Breast epithelium (tissue), 4 donors: ENCODE measurements around the gene GLRA1. TPM values are rescaled to one million over a fixed set of nuclear protein-coding genes. Genes with fewer than 3 reads are reported as not detected.
A peak's percentile ranks its signal among the peaks of the same experiment; 100 is the strongest.

ENCODE experiments used
- DNase-seq, 2 donors: peaks; one replicate each; pipeline ENCODE4 v3.0.0-alpha.2; 2019; ENCODE audit warnings: low spot score in 2 of 2
- H3K27ac ChIP-seq, 2 donors: fragments of 200-600 bp; sonication (generic) in 1 of 2; one replicate each; pipeline ENCODE4 v1.5.1; 2016 to 2019; ENCODE audit warnings: mild to moderate bottlenecking in 1 of 2
- H3K27me3 ChIP-seq, 2 donors: fragments of 200-600 bp; sonication (generic) in 1 of 2; one replicate each; pipeline versions ENCODE4 v1.5.1 to v1.6.0; 2017 to 2019; ENCODE audit warnings: control low read depth in 1 of 2, mild to moderate bottlenecking in 1 of 2
- H3K36me3 ChIP-seq: fragments of 200-600 bp; one replicate; pipeline ENCODE4 v1.5.1; 2019
- H3K4me1 ChIP-seq, 2 donors: fragments of 200-600 bp; sonication (generic); one replicate each; pipeline ENCODE4 v1.5.1; 2016 to 2019; ENCODE audit warnings: control low read depth in 1 of 2
- H3K4me3 ChIP-seq, 3 donors: fragments of 200-600 bp; sonication (generic); 1 replicate in 2 of 3; 2 replicates in 1 of 3; pipeline ENCODE4 v1.5.1; 2016 to 2019; ENCODE audit warnings: mild to moderate bottlenecking in 3 of 3, moderate library complexity in 2 of 3
- H3K9me3 ChIP-seq, 2 donors: fragments of 200-600 bp; sonication (generic) in 1 of 2; one replicate each; pipeline ENCODE4 v1.5.1; 2016 to 2019; ENCODE audit warnings: control low read depth in 1 of 2
- CTCF ChIP-seq, 3 donors: fragments of 450-650 bp; IDR thresholded peaks; one replicate each; pipeline ENCODE4 v1.5.1; 2016 to 2017; ENCODE audit warnings: antibody characterized with exemption in 3 of 3, mild to moderate bottlenecking in 3 of 3, moderate library complexity in 3 of 3
- POLR2A ChIP-seq: fragments of 450-650 bp; IDR thresholded peaks from one replicate; pipeline ENCODE4 v1.6.1; 2016; ENCODE audit warnings: antibody characterized with exemption, mild to moderate bottlenecking, moderate library complexity
- POLR2AphosphoS5 ChIP-seq, 3 donors: sonication (generic); formaldehyde crosslinking; IDR thresholded peaks; one replicate each; pipeline ENCODE4 v1.6.1; 2017; ENCODE audit warnings: antibody characterized with exemption in 3 of 3
- intact Hi-C: fragments of 100-400 bp; cut with DNase I; formaldehyde crosslinking; loops from one replicate; pipeline ENCODE4 v1.15.1; 2023; ENCODE audit warnings: low total_unique reads
- total RNA-seq, 3 donors: library from RNA; depleted of rRNA; stranded (reverse); fragments of >200 nt; gene quantifications; one replicate each; pipeline ENCODE4 v1.1.0, GENCODE V29; 2016

The GLRA1 gene
- total RNA-seq, 3 donors from 2014 or later, result not detected

- TF ChIP-seq CTCF (IDR thresholded peaks at IDR 0.05), result peak; percentile 74 to 84 (median 79)
- TF ChIP-seq POLR2A, result no peak
- Histone ChIP-seq H3K27me3 (no peaks in the 10 kb centered on the region), H3K4me3 (no peak overlapping the region), H3K9me3 (no peaks in the 10 kb centered on the region), H3K36me3 (no peaks in the 10 kb centered on the region), H3K27ac (no peak overlapping the region), H3K4me1 (no peaks in the 10 kb centered on the region)
- DNase-seq, result peak in 1 of 2 donors; percentile 35
- intact Hi-C loops, result loop anchor here (10.0 kb wide), 1 partner anchor 679 kb away; no protein-coding TSS in a partner anchor
Observed at GRCh38 chr5:151825445-151825844, 99.2 kb downstream of the GLRA1 start.

GRCh38 chr5:151822141-151822540 is 102.5 kb downstream of the GLRA1 start:
- DNase-seq, result no peak
- H3K4me3 ChIP-seq, result no peak overlapping the region
- intact Hi-C loops, result loop anchor here (10.0 kb wide), 1 partner anchor 683 kb away; no protein-coding TSS in a partner anchor
- H3K4me1 ChIP-seq, result peaks cover 0 to 4% of the 10 kb centered on the region in 2 donors
- no peak overlapping the region for H3K27ac ChIP-seq
- no peaks in the 10 kb centered on the region for H3K27me3 ChIP-seq
- TF ChIP-seq POLR2AphosphoS5 (IDR thresholded peaks at IDR 0.05) (no peak), POLR2A (no peak), CTCF (IDR thresholded peaks at IDR 0.05) (no peak)
- no peaks in the 10 kb centered on the region for H3K36me3 ChIP-seq
- no peaks in the 10 kb centered on the region for H3K9me3 ChIP-seq

GRCh38 chr5:151820903-151821302 is 103.7 kb downstream of the GLRA1 start:
- DNase-seq, result no peak
- Histone ChIP-seq H3K27ac (no peak overlapping the region), H3K4me3 (no peak overlapping the region), H3K4me1 (peaks cover 0 to 4% of the 10 kb centered on the region in 2 donors), H3K36me3 (no peaks in the 10 kb centered on the region), H3K27me3 (no peaks in the 10 kb centered on the region), H3K9me3 (no peaks in the 10 kb centered on the region)
- TF ChIP-seq CTCF (IDR thresholded peaks at IDR 0.05), result no peak
- TF ChIP-seq POLR2A, result no peak
- TF ChIP-seq POLR2AphosphoS5 (IDR thresholded peaks at IDR 0.05), result no peak
- intact Hi-C loops, result loop anchor here (10.0 kb wide), 1 partner anchor 684 kb away; no protein-coding TSS in a partner anchor

GRCh38 chr5:151820271-151820670 is 104.4 kb downstream of the GLRA1 start:
- TF ChIP-seq CTCF (IDR thresholded peaks at IDR 0.05), result no peak
- TF ChIP-seq POLR2A, result no peak
- no peak for TF ChIP-seq POLR2AphosphoS5 (IDR thresholded peaks at IDR 0.05)
- DNase-seq, result no peak
- H3K9me3 ChIP-seq, result no peaks in the 10 kb centered on the region
- H3K27ac ChIP-seq, result no peak overlapping the region
- H3K36me3 ChIP-seq, result no peaks in the 10 kb centered on the region
- no peaks in the 10 kb centered on the region for H3K27me3 ChIP-seq
- H3K4me3 ChIP-seq, result no peak overlapping the region
- H3K4me1 ChIP-seq, result peaks cover 0 to 4% of the 10 kb centered on the region in 2 donors
- intact Hi-C loops, result loop anchor here (10.0 kb wide), 1 partner anchor 685 kb away; no protein-coding TSS in a partner anchor

GRCh38 chr5:151819830-151820229 is 104.8 kb downstream of the GLRA1 start:
- no peak overlapping the region for H3K27ac ChIP-seq
- peaks cover 0 to 4% of the 10 kb centered on the region in 2 donors for H3K4me1 ChIP-seq
- H3K9me3 ChIP-seq, result no peaks in the 10 kb centered on the region
- H3K4me3 ChIP-seq, result no peak overlapping the region
- H3K27me3 ChIP-seq, result no peaks in the 10 kb centered on the region
- no peak for TF ChIP-seq CTCF (IDR thresholded peaks at IDR 0.05)
- no peak for TF ChIP-seq POLR2AphosphoS5 (IDR thresholded peaks at IDR 0.05)
- no peak for TF ChIP-seq POLR2A
- peak in 1 of 2 donors; percentile 27 for DNase-seq
- H3K36me3 ChIP-seq, result no peaks in the 10 kb centered on the region
- intact Hi-C loops, result loop anchor here (10.0 kb wide), 1 partner anchor 685 kb away; no protein-coding TSS in a partner anchor
